GM23248 (cell line): ENCODE data around the gene CTDSP1. TPM values are rescaled to one million over a fixed set of nuclear protein-coding genes. Genes with fewer than 3 reads are reported as not detected.

Experiments
- DNase-seq: peaks from one replicate; pipeline ENCODE4 v3.0.0-alpha.2; 2015
- H2AFZ ChIP-seq: fragments of 200-600 bp; sonication (generic); 2 replicates; pipeline ENCODE4 v1.6.1; 2016; ENCODE audit warnings: antibody characterized with exemption
- H3F3A ChIP-seq: fragments of 200-600 bp; sonication (generic); 2 replicates; pipeline ENCODE4 v1.6.1; 2016; ENCODE audit warnings: mild to moderate bottlenecking, antibody characterized with exemption, mixed run types; ENCODE audit not compliant: insufficient read depth
- H3K27ac ChIP-seq: fragments of 200-600 bp; sonication (generic); 2 replicates; pipeline ENCODE4 v1.5.1; 2016; ENCODE audit warnings: mild to moderate bottlenecking
- H3K27me3 ChIP-seq: fragments of 200-600 bp; sonication (generic); replicated peaks from 2 replicates; pipeline ENCODE4 v1.6.1; 2016; ENCODE audit warnings: mild to moderate bottlenecking; ENCODE audit not compliant: insufficient read depth
- H3K36me3 ChIP-seq: fragments of 200-600 bp; sonication (generic); 2 replicates; pipeline ENCODE4 v1.6.1; 2016; ENCODE audit warnings: low read depth, mild to moderate bottlenecking
- H3K4me1 ChIP-seq: fragments of 200-600 bp; sonication (generic); 2 replicates; pipeline ENCODE4 v1.6.1; 2016; ENCODE audit warnings: mild to moderate bottlenecking; ENCODE audit not compliant: insufficient read depth
- H3K4me2 ChIP-seq: fragments of 200-600 bp; sonication (generic); one replicate; pipeline ENCODE4 v1.6.1; 2016; ENCODE audit warnings: mild to moderate bottlenecking; ENCODE audit not compliant: unreplicated experiment
- H3K4me3 ChIP-seq: fragments of 200-600 bp; sonication (generic); 2 replicates; pipeline ENCODE4 v1.5.1; 2016; ENCODE audit warnings: mild to moderate bottlenecking
- H3K79me2 ChIP-seq: fragments of 200-600 bp; sonication (generic); 2 replicates; pipeline ENCODE4 v1.6.1; 2016; ENCODE audit warnings: mild to moderate bottlenecking; ENCODE audit not compliant: insufficient read depth
- H3K9ac ChIP-seq: fragments of 200-600 bp; sonication (generic); 2 replicates; pipeline ENCODE4 v1.6.1; 2016; ENCODE audit warnings: mild to moderate bottlenecking
- H3K9me2 ChIP-seq: fragments of 200-600 bp; sonication (generic); 2 replicates; pipeline ENCODE4 v1.6.1; 2016; ENCODE audit warnings: mixed run types, mild to moderate bottlenecking, moderate library complexity; ENCODE audit not compliant: insufficient read depth
- H3K9me3 ChIP-seq: fragments of 200-600 bp; sonication (generic); one replicate; pipeline ENCODE4 v1.6.1; 2017; ENCODE audit warnings: low read depth
- H4K20me1 ChIP-seq: fragments of 200-600 bp; sonication (generic); 2 replicates; pipeline ENCODE4 v1.6.0; 2016; ENCODE audit not compliant: insufficient read depth
- EZH2 ChIP-seq: fragments of 200-600 bp; sonication (generic); IDR thresholded peaks from 2 replicates; pipeline ENCODE4 v1.6.1; 2018; ENCODE audit warnings: antibody characterized with exemption, mild to moderate bottlenecking; ENCODE audit not compliant: insufficient read depth, poor library complexity, severe bottlenecking
- EZH2phosphoT487 ChIP-seq: fragments of 200-600 bp; sonication (generic); IDR thresholded peaks from 2 replicates; pipeline ENCODE4 v1.6.1; 2018; ENCODE audit warnings: antibody characterized with exemption, moderate library complexity, mild to moderate bottlenecking, low read depth; ENCODE audit not compliant: insufficient read depth
- WGBS, 2 experiments: methylation state at CpG; one replicate each; pipeline ENCODE4 v1.1.6; 2015 to 2017; ENCODE audit warnings: low lambda C conversion rate in 2 of 2, low coverage in 1 of 2; ENCODE audit errors: missing lambda C conversion rate in 2 of 2; 5-methylcytosine and 5-hydroxymethylcytosine counted together
- in situ Hi-C: fragments of 300-500 bp; cut with MboI; formaldehyde crosslinking; loops from 2 replicates; pipeline ENCODE4 v1.15.0; 2020
- polyA plus RNA-seq: library from polyadenylated mRNA; unstranded; fragments of >200 nt; fragmentation: Nextera tagmentation; extraction: Ambion mirVana; gene quantifications from 2 replicates; pipeline ENCODE4 v1.2.1, GENCODE V29; 2016
- total RNA-seq: library from RNA; depleted of rRNA; stranded (reverse); fragments of >200 nt; shearing (Covaris generic); gene quantifications from 2 replicates; pipeline ENCODE4 v1.2.3, GENCODE V29; 2014

The CTDSP1 gene
- total and polyA plus RNA-seq, 2 experiments from 2014 or later = 28.5 to 119 TPM

- Histone ChIP-seq H2AFZ (no peak overlapping the region), H3F3A (peaks cover 9% of the 10 kb centered on the region)
These were observed 7.2 kb upstream of the CTDSP1 start for GRCh38 chr2:218392459-218392858.

GRCh38 chr2:218392891-218393462, 6.7 kb upstream of the CTDSP1 start:
- no peaks in the 10 kb centered on the region for H3K27me3 ChIP-seq
- no peak overlapping the region for H3K9ac ChIP-seq
- in situ Hi-C loops = no loop called here
- H3K27ac ChIP-seq = no peak overlapping the region
- TF ChIP-seq EZH2 = no peak
- no peak for TF ChIP-seq EZH2phosphoT487
- no peak for DNase-seq
- no peaks in the 10 kb centered on the region for H3K9me3 ChIP-seq
- WGBS, 2 experiments = 70 to 78% methylated on average over 16 of the region's 16 CpGs
- no peaks in the 10 kb centered on the region for H4K20me1 ChIP-seq
- peaks cover 11% of the 10 kb centered on the region; the same call in 1 of the 2 replicates for H3K4me1 ChIP-seq
- H3K4me2 ChIP-seq = no peak overlapping the region
- no peaks in the 10 kb centered on the region for H3K36me3 ChIP-seq
- no peaks in the 10 kb centered on the region for H3K9me2 ChIP-seq
- no peak overlapping the region for H3K4me3 ChIP-seq
- H2AFZ ChIP-seq = no peak overlapping the region
- peaks cover 13% of the 10 kb centered on the region for H3F3A ChIP-seq
- no peaks in the 10 kb centered on the region for H3K79me2 ChIP-seq

More at GRCh38 chr2:218392459-218392858, 7.2 kb upstream of the CTDSP1 start:
- in situ Hi-C loops = no loop called here
- Histone ChIP-seq H3K9me3 (no peaks in the 10 kb centered on the region), H3K4me3 (no peak overlapping the region), H3K9ac (no peak overlapping the region), H3K79me2 (no peaks in the 10 kb centered on the region), H3K36me3 (no peaks in the 10 kb centered on the region), H3K27me3 (no peaks in the 10 kb centered on the region), H3K4me2 (no peak overlapping the region), H3K9me2 (no peaks in the 10 kb centered on the region), H3K4me1 (0 out of 2 replicates have a peak, but pooled peaks cover 5% of the 10 kb centered on the region), H4K20me1 (no peaks in the 10 kb centered on the region), H3K27ac (no peak overlapping the region)
- WGBS, 2 experiments = 78 to 79% methylated on average over 5 of the region's 5 CpGs
- TF ChIP-seq EZH2 (no peak), EZH2phosphoT487 (no peak)
- DNase-seq = no peak

GRCh38 chr2:218393750-218394290, 5.8 kb upstream of the CTDSP1 start:
- Histone ChIP-seq H3K27me3 (no peaks in the 10 kb centered on the region), H3K9me2 (no peaks in the 10 kb centered on the region), H4K20me1 (no peaks in the 10 kb centered on the region), H3K36me3 (no peaks in the 10 kb centered on the region), H3K4me2 (no peak overlapping the region), H3K79me2 (no peaks in the 10 kb centered on the region), H3K9me3 (no peaks in the 10 kb centered on the region), H3K9ac (no peak overlapping the region), H3K4me1 (peaks cover 13% of the 10 kb centered on the region; the same call in 1 of the 2 replicates), H2AFZ (no peak overlapping the region), H3K27ac (no peak overlapping the region), H3F3A (peaks cover 15% of the 10 kb centered on the region), H3K4me3 (no peak overlapping the region)
- no peak for DNase-seq
- in situ Hi-C loops = no loop called here
- WGBS, 2 experiments = 68 to 71% methylated on average over 8 of the region's 8 CpGs
- TF ChIP-seq EZH2 (no peak), EZH2phosphoT487 (no peak)

GRCh38 chr2:218394298-218395089, 5.2 kb upstream of the CTDSP1 start:
- no peak overlapping the region for H3K9ac ChIP-seq
- H3K36me3 ChIP-seq = no peaks in the 10 kb centered on the region
- H3K4me3 ChIP-seq = no peak overlapping the region
- in situ Hi-C loops = no loop called here
- no peaks in the 10 kb centered on the region for H3K27me3 ChIP-seq
- H3K9me3 ChIP-seq = no peaks in the 10 kb centered on the region
- H3K79me2 ChIP-seq = no peaks in the 10 kb centered on the region
- no peaks in the 10 kb centered on the region for H4K20me1 ChIP-seq
- WGBS, 2 experiments = 89 to 91% methylated on average over 13 of the region's 13 CpGs
- TF ChIP-seq EZH2phosphoT487 (no peak), EZH2 (no peak)
- no peak overlapping the region for H3K27ac ChIP-seq
- no peaks in the 10 kb centered on the region for H3K9me2 ChIP-seq
- DNase-seq = no peak
- peaks cover 15% of the 10 kb centered on the region for H3F3A ChIP-seq
- no peak overlapping the region for H2AFZ ChIP-seq
- H3K4me1 ChIP-seq = peaks cover 13% of the 10 kb centered on the region; the same call in 1 of the 2 replicates
- no peak overlapping the region for H3K4me2 ChIP-seq
